ENCODE measurements around the gene WFDC8.

WFDC8 gene

DNA sequence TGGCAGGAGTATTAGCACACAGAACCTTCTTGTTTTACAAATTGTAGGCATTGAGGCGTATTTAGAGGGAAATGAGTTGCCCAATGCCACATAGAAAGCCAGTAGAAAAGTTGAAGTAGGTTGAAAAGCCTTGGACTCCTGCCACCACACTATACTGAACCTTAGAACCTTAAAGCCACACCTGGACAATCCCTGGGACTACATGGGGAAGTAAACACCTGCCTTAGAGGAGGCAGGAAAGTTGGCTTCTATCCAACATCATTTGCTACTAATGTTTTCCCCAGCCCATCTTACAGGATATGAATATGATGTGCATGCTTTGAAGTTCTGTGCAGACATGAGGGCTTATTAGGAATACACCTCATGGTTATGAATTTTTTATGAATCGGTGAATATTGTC lies 26.6 kb downstream of the WFDC8 start:
- in situ Hi-C loops (cut with MboI; ENCODE audit: low sequenced_read_pairs) = no loop called here

DNA sequence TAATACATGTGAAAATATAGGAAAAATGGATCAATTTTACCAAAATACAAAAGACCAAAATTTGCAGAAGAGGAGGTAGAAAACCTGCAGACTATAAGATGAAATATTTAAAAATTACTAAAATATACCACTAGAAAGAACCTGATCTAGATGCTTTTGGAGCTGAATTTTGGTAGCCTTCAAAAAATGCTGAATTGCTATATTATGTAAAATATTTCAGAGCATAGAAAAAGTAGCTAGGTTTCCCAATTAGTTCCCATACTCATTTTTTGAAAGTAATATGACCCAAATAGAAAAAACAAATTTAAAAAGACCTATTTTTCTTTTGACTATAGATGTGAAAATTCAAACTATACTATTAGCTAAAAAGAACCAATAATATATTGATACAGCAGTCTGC lies 28.3 kb downstream of the WFDC8 start:
- in situ Hi-C loops (cut with MboI; ENCODE audit: low sequenced_read_pairs) = no loop called here

GRCh38 chr20:45548410-45548809 lies 30.7 kb downstream of the WFDC8 start:
- in situ Hi-C loops (cut with MboI; ENCODE audit: low sequenced_read_pairs) = no loop called here

- in situ Hi-C loops (cut with MboI; ENCODE audit: low sequenced_read_pairs) = no loop called here
Observed at GRCh38 chr20:45547206-45547770, 31.8 kb downstream of the WFDC8 start, which contains the start of gene EPPIN. Gene EPPIN (minus strand): TSS chr20:45547401. CDS start chr20:45547357, 44 bp downstream.

DNA sequence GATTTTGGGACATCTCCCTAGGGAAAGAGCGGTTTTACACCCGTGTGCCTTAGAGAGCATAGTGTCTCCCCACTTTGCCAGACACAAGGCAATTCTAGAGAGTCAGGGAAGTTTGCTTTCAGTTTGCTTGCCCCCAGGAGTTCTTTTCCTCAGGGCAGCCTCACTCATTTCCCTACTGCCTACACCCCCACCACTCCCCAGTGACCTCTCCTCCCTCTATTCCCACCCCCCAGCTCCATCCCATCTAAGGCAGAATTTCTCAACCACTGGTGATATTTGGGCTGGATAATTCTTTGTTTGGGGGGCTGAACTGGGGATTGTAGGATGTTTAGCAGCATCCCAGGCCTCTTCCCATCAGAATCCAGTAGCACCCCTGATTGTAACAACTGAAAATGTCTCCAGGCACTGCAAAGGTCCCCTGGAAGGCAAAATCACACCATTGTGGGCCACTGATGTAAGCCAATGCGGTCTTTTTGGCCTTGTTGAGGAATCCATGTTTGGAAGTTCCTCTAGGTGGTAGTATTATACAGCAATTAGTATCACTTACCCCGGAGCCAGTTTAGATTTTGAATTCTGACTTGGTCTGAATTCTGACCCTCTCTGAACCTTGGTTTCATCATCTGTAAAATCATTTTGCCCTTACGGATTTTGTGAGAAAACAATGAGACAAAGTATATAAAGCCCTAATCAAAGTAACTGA lies 33.2 kb downstream of the WFDC8 start:
- in situ Hi-C loops (cut with MboI; ENCODE audit: low sequenced_read_pairs) = no loop called here

- in situ Hi-C loops (cut with MboI; ENCODE audit: low sequenced_read_pairs) = no loop called here
Observed at GRCh38 chr20:45545351-45545750, 33.7 kb downstream of the WFDC8 start.

GRCh38 chr20:45539382-45539781 lies 39.7 kb downstream of the WFDC8 start, which contains the start of gene WFDC6:
Gene WFDC6 (minus strand): TSS chr20:45539482. CDS start chr20:45539407, 75 bp downstream.
- in situ Hi-C loops (cut with MboI; ENCODE audit: low sequenced_read_pairs) = no loop called here

GRCh38 chr20:45538209-45538799 lies 40.8 kb downstream of the WFDC8 start:
- in situ Hi-C loops (cut with MboI; ENCODE audit: low sequenced_read_pairs) = no loop called here

- in situ Hi-C loops (cut with MboI; ENCODE audit: low sequenced_read_pairs) = no loop called here
Observed at GRCh38 chr20:45527294-45527693, 51.8 kb downstream of the WFDC8 start.

DNA sequence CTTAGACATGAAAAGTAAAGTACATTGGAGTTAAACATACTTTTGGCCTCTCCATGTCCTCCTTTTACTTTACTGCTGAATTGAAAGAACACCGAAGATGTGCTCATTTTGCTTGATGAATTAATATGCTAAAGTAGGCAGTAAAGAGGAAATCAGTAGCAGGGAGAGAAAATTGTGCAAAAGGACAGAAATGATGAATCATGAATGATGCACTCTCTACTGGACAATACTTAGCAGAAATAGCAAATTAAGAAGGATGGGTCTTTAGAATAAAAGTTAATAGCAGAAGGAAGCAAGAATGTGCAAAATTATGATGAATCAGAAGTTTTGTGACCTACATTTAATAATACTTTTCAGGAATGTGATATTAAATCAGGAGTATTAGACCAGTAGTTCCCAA lies 55.3 kb downstream of the WFDC8 start:
- in situ Hi-C loops (cut with MboI; ENCODE audit: low sequenced_read_pairs) = no loop called here

GRCh38 chr20:45518282-45518681 lies 60.8 kb downstream of the WFDC8 start:
- in situ Hi-C loops (cut with MboI; ENCODE audit: low sequenced_read_pairs) = no loop called here

- in situ Hi-C loops (cut with MboI; ENCODE audit: low sequenced_read_pairs) = no loop called here
Observed at GRCh38 chr20:45515147-45515913, 63.8 kb downstream of the WFDC8 start, which contains the start of gene SPINT3. Gene SPINT3 (minus strand): TSS chr20:45515622. CDS start chr20:45515608, 14 bp downstream.

DNA sequence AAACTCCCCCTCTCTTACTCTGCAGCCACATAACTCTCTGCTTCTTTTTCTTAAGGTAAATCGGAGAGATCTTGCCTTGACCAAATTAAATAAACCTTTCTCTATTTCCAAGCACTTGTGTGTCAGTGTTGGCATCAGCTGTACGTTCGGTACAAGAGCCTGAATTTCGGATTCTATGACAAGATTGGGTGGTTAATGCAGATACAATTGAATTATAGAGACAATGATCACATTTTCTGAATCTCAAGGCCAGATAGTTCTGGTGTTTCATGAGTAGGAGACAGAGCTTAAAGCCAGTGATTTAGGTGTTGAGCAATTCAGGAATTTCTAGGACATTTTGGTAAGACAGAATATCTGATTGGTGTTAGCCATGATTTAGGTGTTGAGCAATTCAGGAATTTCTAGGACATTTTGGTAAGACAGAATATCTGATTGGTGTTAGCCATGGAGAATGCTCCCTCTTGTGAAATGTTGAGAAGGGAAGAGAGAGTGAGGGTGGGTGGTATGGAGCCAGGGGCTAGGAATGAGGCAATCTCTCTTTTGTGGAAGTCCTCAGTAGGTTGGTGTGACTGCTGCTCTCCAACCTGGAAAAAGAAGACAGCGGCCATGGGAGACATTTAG lies 68.7 kb downstream of the WFDC8 start:
- in situ Hi-C loops (cut with MboI; ENCODE audit: low sequenced_read_pairs) = no loop called here

GRCh38 chr20:45509091-45509490 lies 70.0 kb downstream of the WFDC8 start:
- in situ Hi-C loops (cut with MboI; ENCODE audit: low sequenced_read_pairs) = no loop called here

GRCh38 chr20:45508068-45508886 lies 70.8 kb downstream of the WFDC8 start:
- in situ Hi-C loops (cut with MboI; ENCODE audit: low sequenced_read_pairs) = no loop called here

DNA sequence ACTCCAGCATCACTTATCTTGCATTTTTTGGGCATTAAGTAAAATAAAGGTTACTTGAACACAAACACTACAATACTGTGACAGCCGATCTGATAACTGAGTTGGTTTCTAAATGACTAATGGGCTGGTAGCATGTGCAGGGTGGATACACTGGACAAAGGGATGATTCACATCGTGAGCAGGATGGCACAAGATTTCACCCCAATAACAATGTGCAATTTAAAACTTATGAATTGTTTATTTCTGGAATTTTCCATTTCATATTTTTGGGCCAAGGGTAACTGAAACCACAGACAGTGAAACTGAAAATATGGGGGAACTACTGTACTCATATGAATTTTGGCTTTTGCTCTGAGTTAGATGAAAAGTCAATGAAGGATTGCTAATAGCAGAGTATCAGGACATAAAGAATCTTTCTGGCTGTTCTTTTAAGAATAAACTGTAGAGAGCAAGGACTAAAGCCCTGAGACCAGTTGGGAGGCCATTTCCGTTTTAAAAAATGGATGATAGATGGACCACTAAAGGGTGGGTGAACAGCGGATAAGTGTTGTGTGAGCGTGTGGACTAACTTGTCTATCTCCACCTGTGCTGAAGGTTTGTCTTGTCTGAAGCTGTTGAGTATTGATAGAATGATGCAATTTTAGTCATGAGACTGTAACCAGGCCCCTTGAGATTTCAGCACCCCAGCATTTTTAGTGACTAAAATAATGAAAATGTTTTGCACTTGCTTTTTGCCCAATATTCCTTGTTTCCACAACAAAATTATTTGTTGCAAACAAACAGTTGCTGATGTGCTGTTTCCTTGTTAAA lies 71.9 kb downstream of the WFDC8 start:
- in situ Hi-C loops (cut with MboI; ENCODE audit: low sequenced_read_pairs) = no loop called here

DNA sequence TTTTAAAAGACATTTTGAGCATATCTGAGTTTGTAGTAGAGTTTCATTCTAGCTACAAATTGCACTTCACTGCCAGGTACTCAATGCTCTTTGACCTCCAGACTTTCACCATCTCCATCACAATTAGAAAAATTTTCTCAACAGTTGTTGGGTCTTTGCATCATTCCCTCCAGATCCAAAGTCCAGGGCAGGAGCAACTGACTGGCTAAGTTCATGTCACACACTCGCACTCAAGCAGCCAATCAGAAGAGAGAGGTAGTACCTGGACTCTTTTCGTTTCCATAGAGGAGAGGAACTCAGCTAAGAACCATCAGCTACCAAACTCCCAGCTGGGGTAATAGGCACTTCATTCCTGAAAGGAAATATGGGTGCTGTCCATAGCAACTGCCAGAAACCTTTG lies 72.7 kb downstream of the WFDC8 start:
- in situ Hi-C loops (cut with MboI; ENCODE audit: low sequenced_read_pairs) = no loop called here

- in situ Hi-C loops (cut with MboI; ENCODE audit: low sequenced_read_pairs) = no loop called here
Observed at GRCh38 chr20:45503403-45503802, 75.7 kb downstream of the WFDC8 start.

- in situ Hi-C loops (cut with MboI; ENCODE audit: low sequenced_read_pairs) = no loop called here
Observed at GRCh38 chr20:45502561-45502960, 76.5 kb downstream of the WFDC8 start.
